Left ventricle myocardium inferior (tissue), 1 donor: ENCODE results near the gene ZSCAN2. TPM values are rescaled to one million over a fixed set of nuclear protein-coding genes. Genes with fewer than 3 reads are reported as not detected.
"Not testable (repeated sequence)": the region's sequence is repeated elsewhere in the genome, so short reads cannot be mapped to it uniquely, and the experiment has no call there.

ENCODE experiments used
- DNase-seq: peaks from one replicate; pipeline ENCODE4 v3.0.0-alpha.2; 2020
- H3K27ac ChIP-seq: fragments of 200-600 bp; replicated peaks from 2 replicates; pipeline ENCODE4 v1.8.0; 2021
- H3K27me3 ChIP-seq: fragments of 200-600 bp; 2 replicates; pipeline ENCODE4 v1.8.0; 2021; ENCODE audit warnings: low read depth
- H3K36me3 ChIP-seq: fragments of 200-600 bp; 2 replicates; pipeline ENCODE4 v1.8.0; 2021
- H3K4me1 ChIP-seq: fragments of 200-600 bp; 2 replicates; pipeline ENCODE4 v1.8.0; 2021
- H3K4me3 ChIP-seq: fragments of 200-600 bp; 2 replicates; pipeline ENCODE4 v1.8.0; 2021; ENCODE audit warnings: mild to moderate bottlenecking, moderate library complexity
- H3K9me3 ChIP-seq: fragments of 200-600 bp; replicated peaks from 2 replicates; pipeline ENCODE4 v1.8.0; 2021
- CTCF ChIP-seq: fragments of 200-600 bp; IDR thresholded peaks from 2 replicates; pipeline ENCODE4 v1.8.0; 2021; ENCODE audit warnings: antibody characterized with exemption, mild to moderate bottlenecking, borderline replicate concordance
- intact Hi-C: fragments of 100-400 bp; cut with micrococcal nuclease; formaldehyde crosslinking; loops from one replicate; pipeline ENCODE4 v1.11.0; 2022
- total RNA-seq: library from RNA; stranded (reverse); fragmentation: NEBNext Ultra II Directional; extraction: Animal tissue kit (Norgen Biotek cat#: 25700); gene quantifications from one replicate; pipeline ENCODE4 v1.2.1, GENCODE V29; 2021
- donor health status: DM: no; HTN: yes; CAD: no; lungs with severe emphysema.

Gene ZSCAN2
- total RNA-seq, 1 donor from 2014 or later = 7.4 TPM

- no peaks in the 10 kb centered on the region for H3K27me3 ChIP-seq
- peaks cover 33% of the 10 kb centered on the region for H3K36me3 ChIP-seq
- peaks cover 76% of the 10 kb centered on the region for H3K4me1 ChIP-seq
- H3K4me3 ChIP-seq = peak overlapping the region; percentile 83
- H3K27ac ChIP-seq = peak overlapping the region; percentile 99
- no peak for TF ChIP-seq CTCF
- no peak for DNase-seq
- no peaks in the 10 kb centered on the region for H3K9me3 ChIP-seq
- intact Hi-C loops = no loop called here
Measured at GRCh38 chr15:84634228-84634837, 33.5 kb downstream of the ZSCAN2 start.

GRCh38 chr15:84638103-84638502 lies 37.3 kb downstream of the ZSCAN2 start:
- no peak for DNase-seq
- no peak overlapping the region for H3K4me3 ChIP-seq
- peaks cover 71% of the 10 kb centered on the region for H3K36me3 ChIP-seq
- H3K9me3 ChIP-seq = no peaks in the 10 kb centered on the region
- peak overlapping the region; percentile 36 for H3K27ac ChIP-seq
- intact Hi-C loops = no loop called here
- H3K4me1 ChIP-seq = peaks cover 45% of the 10 kb centered on the region
- no peak for TF ChIP-seq CTCF
- no peaks in the 10 kb centered on the region for H3K27me3 ChIP-seq

DNA sequence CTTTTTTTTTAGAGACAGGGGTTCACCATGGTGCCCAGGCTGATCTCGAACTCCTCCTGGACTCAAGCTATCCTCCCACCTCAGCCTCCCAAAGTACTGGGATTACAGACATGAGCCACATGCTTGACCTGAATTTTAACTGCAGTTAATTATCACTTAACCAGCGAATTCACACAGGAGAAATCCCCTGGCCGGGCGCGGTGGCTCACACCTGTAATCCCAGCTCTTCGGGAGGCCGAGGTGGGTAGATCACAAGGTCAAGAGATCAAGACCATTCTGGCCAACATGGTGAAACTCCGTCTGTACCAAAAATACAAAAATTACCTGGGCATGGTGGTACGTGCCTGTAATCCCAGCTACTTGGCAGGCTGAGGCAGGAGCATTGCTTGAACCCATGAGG lies 41.1 kb downstream of the ZSCAN2 start:
- peaks cover 11% of the 10 kb centered on the region for H3K4me1 ChIP-seq
- H3K9me3 ChIP-seq, H3K27ac ChIP-seq, DNase-seq, H3K4me3 ChIP-seq, intact Hi-C loops, H3K27me3 ChIP-seq: not testable (repeated sequence)
- peaks cover 99% of the 10 kb centered on the region for H3K36me3 ChIP-seq

DNA sequence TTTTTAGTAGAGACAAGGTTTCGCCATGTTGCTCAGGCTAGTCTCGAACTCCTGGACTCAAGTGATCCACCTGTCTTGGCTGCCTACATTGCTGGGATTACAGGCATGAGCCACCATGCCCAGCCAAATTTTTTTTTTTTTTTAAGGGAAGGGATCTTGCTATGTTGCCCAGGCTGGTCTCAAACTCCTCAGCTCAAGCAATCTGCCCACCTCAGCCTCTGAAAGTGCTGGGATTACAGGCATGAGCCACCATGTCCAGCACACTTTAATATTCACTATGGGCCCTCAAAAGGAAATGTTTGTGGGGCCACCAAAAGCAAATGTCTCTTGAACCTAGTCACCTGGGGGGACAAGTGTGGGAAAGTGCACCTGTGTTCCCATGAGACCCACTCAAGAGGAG lies 41.8 kb downstream of the ZSCAN2 start:
- intact Hi-C loops, DNase-seq, H3K4me1 ChIP-seq, H3K27me3 ChIP-seq, H3K27ac ChIP-seq, H3K9me3 ChIP-seq, H3K4me3 ChIP-seq: not testable (repeated sequence)
- H3K36me3 ChIP-seq = peaks cover 100% of the 10 kb centered on the region

DNA sequence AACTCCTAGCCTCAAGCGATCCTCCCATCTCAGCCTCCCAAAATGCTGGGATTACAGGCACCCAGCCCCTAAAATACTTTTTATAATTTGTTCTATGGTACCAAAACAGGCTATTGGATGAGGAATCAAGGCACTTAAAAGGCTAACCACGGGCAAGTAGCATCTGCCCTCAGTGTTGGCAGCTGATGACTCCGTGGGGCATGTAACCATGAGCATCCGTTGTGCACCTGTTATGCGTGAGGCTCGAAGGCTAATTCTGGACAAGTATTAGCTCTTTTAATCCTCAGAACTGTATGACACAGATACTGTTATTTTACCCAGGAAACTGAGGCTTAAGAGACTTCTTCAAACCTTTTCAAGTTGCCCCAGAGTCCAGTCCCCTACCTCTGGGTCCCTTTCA lies 43.0 kb downstream of the ZSCAN2 start:
- Histone ChIP-seq H3K4me3 (no peak overlapping the region), H3K27ac (no peak overlapping the region), H3K27me3 (no peaks in the 10 kb centered on the region), H3K4me1 (peaks cover 9% of the 10 kb centered on the region), H3K36me3 (peaks cover 100% of the 10 kb centered on the region), H3K9me3 (no peaks in the 10 kb centered on the region)
- TF ChIP-seq CTCF = no peak
- DNase-seq = no peak
- intact Hi-C loops = no loop called here

GRCh38 chr15:84645496-84645895 lies 44.7 kb downstream of the ZSCAN2 start:
- Histone ChIP-seq H3K4me3 (no peak overlapping the region), H3K36me3 (peaks cover 100% of the 10 kb centered on the region), H3K4me1 (peaks cover 26% of the 10 kb centered on the region), H3K27ac (no peak overlapping the region), H3K9me3 (no peaks in the 10 kb centered on the region), H3K27me3 (no peaks in the 10 kb centered on the region)
- TF ChIP-seq CTCF = no peak
- intact Hi-C loops = no loop called here
- no peak for DNase-seq
